ENCODE measurements around the gene NOP14.

DNA sequence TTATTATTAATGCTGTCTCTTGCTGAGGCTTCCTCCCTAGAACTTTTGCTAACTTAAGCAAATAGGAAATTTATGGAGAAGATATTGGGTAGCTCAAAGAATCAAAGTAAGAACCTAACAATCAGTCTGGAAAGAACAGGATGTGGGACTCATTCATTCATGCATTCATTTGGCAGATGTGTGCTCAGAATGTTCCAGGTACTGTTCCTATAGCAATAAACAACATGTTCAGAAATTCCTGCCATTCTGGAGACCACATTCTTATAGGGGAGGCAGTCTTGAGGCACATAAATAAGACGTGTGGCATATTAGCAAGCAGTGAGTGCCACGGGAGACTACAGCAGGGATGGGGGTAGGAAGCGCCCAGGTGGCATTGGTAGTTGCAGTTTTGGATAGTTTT is 5.2 kb upstream of the NOP14 start:
- TF ChIP-seq, protein P1, sequence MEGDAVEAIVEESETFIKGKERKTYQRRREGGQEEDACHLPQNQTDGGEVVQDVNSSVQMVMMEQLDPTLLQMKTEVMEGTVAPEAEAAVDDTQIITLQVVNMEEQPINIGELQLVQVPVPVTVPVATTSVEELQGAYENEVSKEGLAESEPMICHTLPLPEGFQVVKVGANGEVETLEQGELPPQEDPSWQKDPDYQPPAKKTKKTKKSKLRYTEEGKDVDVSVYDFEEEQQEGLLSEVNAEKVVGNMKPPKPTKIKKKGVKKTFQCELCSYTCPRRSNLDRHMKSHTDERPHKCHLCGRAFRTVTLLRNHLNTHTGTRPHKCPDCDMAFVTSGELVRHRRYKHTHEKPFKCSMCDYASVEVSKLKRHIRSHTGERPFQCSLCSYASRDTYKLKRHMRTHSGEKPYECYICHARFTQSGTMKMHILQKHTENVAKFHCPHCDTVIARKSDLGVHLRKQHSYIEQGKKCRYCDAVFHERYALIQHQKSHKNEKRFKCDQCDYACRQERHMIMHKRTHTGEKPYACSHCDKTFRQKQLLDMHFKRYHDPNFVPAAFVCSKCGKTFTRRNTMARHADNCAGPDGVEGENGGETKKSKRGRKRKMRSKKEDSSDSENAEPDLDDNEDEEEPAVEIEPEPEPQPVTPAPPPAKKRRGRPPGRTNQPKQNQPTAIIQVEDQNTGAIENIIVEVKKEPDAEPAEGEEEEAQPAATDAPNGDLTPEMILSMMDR (IDR thresholded peaks at IDR 0.05), result no peak
- no peak for TF ChIP-seq POLR2A (IDR thresholded peaks at IDR 0.05)
